ENCODE results near the gene SRSF2. TPM values are rescaled to one million over a fixed set of nuclear protein-coding genes. Genes with fewer than 3 reads are reported as not detected.

The SRSF2 gene
- total and polyA plus RNA-seq, 9 of the 15 experiments (the other 6 are each of a cell fraction or from before 2014, with no cell fraction given): 161 to 583 (median 393) TPM

GRCh38 chr17:76726231-76726775 lies 10.8 kb downstream of the SRSF2 start, which contains the start of gene JMJD6 (continued):
- no peak for TF ChIP-seq ZNF639 (CRISPR knock-in tag; conservative IDR thresholded peaks at IDR 0.05 in 1 of 2, IDR thresholded peaks at IDR 0.05 in 1 of 2)
- no peak for TF ChIP-seq THRB (CRISPR knock-in tag; conservative IDR thresholded peaks at IDR 0.05)
- TF ChIP-seq CBX8 (IDR thresholded peaks at IDR 0.05; ENCODE audit: borderline replicate concordance, extremely low read depth, low read depth, low read length, poor library complexity, severe bottlenecking): no peak
- no peak for TF ChIP-seq BRF2 (IDR thresholded peaks at IDR 0.05; ENCODE audit: borderline replicate concordance, insufficient read depth, insufficient read length)
- 0 out of 2 replicates have a peak, but pooled peaks have one; percentile 10 for TF ChIP-seq E2F1 (CRISPR knock-in tag; IDR thresholded peaks at IDR 0.05)
- no peak for TF ChIP-seq ILK (tag; IDR thresholded peaks at IDR 0.05; ENCODE audit: borderline replicate concordance, low read depth)
- no peak for TF ChIP-seq BMI1 (IDR thresholded peaks at IDR 0.05; ENCODE audit: low read length)
- TF ChIP-seq GATA2 (CRISPR knock-in tag; IDR thresholded peaks at IDR 0.05): no peak
- no peak for TF ChIP-seq TAF7 (tag; IDR thresholded peaks at IDR 0.05)
- no peak for TF ChIP-seq CBX5 (IDR thresholded peaks at IDR 0.05; ENCODE audit: borderline replicate concordance, low read depth)
- TF ChIP-seq POLR2H (tag; IDR thresholded peaks at IDR 0.05; ENCODE audit: low read depth): no peak; the same call in none of the 2 replicates
- no peak for TF ChIP-seq TCF7 (IDR thresholded peaks at IDR 0.05; ENCODE audit: borderline replicate concordance)
- TF ChIP-seq LCOR (CRISPR knock-in tag; IDR thresholded peaks at IDR 0.05): no peak
- no peak for TF ChIP-seq RBM17 (IDR thresholded peaks at IDR 0.05; ENCODE audit: borderline replicate concordance, low read depth, low read length)
- no peak for TF ChIP-seq ZBTB11 (CRISPR knock-in tag; IDR thresholded peaks at IDR 0.05)
- no peak for TF ChIP-seq ZNF445 (CRISPR knock-in tag; IDR thresholded peaks at IDR 0.05; ENCODE audit: low read depth)

Measured in K562 (cell line).